Glutamatergic neuron (in vitro differentiated cells): ENCODE data around the gene MAGEA12. TPM values are rescaled to one million over a fixed set of nuclear protein-coding genes. Genes with fewer than 3 reads are reported as not detected.
"Not testable (repeated sequence)": the region's sequence is repeated elsewhere in the genome, so short reads cannot be mapped to it uniquely, and the experiment has no call there.

Source experiments
- DNase-seq: peaks from one replicate; pipeline ENCODE4 v3.0.0; 2022
- H3K27ac Mint-ChIP-seq: one replicate; pipeline ENCODE4 v1.8.0; 2020; ENCODE audit warnings: mild to moderate bottlenecking, mixed read lengths, inconsistent platforms; ENCODE audit not compliant: unreplicated experiment
- H3K27me3 Mint-ChIP-seq: one replicate; pipeline ENCODE4 v1.8.0; 2020; ENCODE audit warnings: mild to moderate bottlenecking, moderate library complexity, mixed read lengths, inconsistent platforms; ENCODE audit not compliant: unreplicated experiment
- H3K36me3 Mint-ChIP-seq: one replicate; pipeline ENCODE4 v1.8.0; 2020; ENCODE audit warnings: mild to moderate bottlenecking, mixed read lengths, inconsistent platforms; ENCODE audit not compliant: unreplicated experiment
- H3K4me1 Mint-ChIP-seq: one replicate; pipeline ENCODE4 v1.8.0; 2020; ENCODE audit warnings: mild to moderate bottlenecking, low read depth, mixed read lengths, inconsistent platforms; ENCODE audit not compliant: unreplicated experiment
- H3K4me3 Mint-ChIP-seq: one replicate; pipeline ENCODE4 v1.8.0; 2020; ENCODE audit warnings: mild to moderate bottlenecking, mixed read lengths, inconsistent platforms; ENCODE audit not compliant: unreplicated experiment
- H3K9me3 Mint-ChIP-seq: one replicate; pipeline ENCODE4 v1.8.0; 2020; ENCODE audit warnings: mild to moderate bottlenecking, moderate library complexity, mixed read lengths, inconsistent platforms; ENCODE audit not compliant: unreplicated experiment
- total RNA-seq: library from RNA; stranded (reverse); fragmentation: NEBNext Ultra II Directional; extraction: Animal tissue kit (Norgen Biotek cat#: 25700); gene quantifications from one replicate; pipeline ENCODE4 v1.2.1, GENCODE V29; 2021; ENCODE audit not compliant: unreplicated experiment

MAGEA12 gene
- total RNA-seq, 1 donor from 2014 or later, result 1.1 TPM

- H3K36me3 Mint-ChIP-seq, H3K27me3 Mint-ChIP-seq, H3K4me3 Mint-ChIP-seq, H3K4me1 Mint-ChIP-seq, H3K27ac Mint-ChIP-seq, DNase-seq, H3K9me3 Mint-ChIP-seq: not testable (repeated sequence)
Measured at GRCh38 chrX:152758918-152759317, 25.4 kb downstream of the MAGEA12 start, which contains the start of gene CSAG3. TSS of gene CSAG3 (plus strand) at chrX:152759218.

GRCh38 chrX:152759544-152759943 lies 26.0 kb downstream of the MAGEA12 start:
- not testable (repeated sequence) for H3K4me3 Mint-ChIP-seq, H3K27ac Mint-ChIP-seq, H3K27me3 Mint-ChIP-seq, H3K36me3 Mint-ChIP-seq, H3K4me1 Mint-ChIP-seq, H3K9me3 Mint-ChIP-seq, DNase-seq

GRCh38 chrX:152761582-152761981 lies 28.0 kb downstream of the MAGEA12 start:
- H3K9me3 Mint-ChIP-seq, DNase-seq, H3K36me3 Mint-ChIP-seq, H3K4me1 Mint-ChIP-seq, H3K27me3 Mint-ChIP-seq, H3K27ac Mint-ChIP-seq, H3K4me3 Mint-ChIP-seq: not testable (repeated sequence)

DNA sequence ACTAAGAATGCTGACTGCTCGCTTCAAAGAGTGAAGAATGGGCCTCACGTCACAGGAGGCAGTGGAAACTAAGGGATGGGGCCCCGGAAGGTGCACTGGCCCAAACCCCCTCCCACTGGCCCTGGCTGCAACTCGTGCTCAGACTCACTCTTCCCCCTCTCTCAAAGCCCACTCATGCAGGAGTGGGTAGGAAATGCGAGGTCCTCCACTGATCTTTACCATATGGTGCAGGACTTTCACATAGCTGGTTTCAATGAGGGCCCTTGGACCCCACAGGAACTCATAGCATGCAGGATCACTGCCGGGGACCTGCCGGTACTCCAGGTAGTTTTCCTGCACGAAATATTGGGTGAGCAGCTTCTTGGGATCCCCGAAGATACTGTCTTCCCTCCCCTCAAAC lies 33.0 kb downstream of the MAGEA12 start:
- not testable (repeated sequence) for H3K4me1 Mint-ChIP-seq, H3K4me3 Mint-ChIP-seq, H3K27me3 Mint-ChIP-seq, H3K36me3 Mint-ChIP-seq, H3K27ac Mint-ChIP-seq, H3K9me3 Mint-ChIP-seq, DNase-seq

DNA sequence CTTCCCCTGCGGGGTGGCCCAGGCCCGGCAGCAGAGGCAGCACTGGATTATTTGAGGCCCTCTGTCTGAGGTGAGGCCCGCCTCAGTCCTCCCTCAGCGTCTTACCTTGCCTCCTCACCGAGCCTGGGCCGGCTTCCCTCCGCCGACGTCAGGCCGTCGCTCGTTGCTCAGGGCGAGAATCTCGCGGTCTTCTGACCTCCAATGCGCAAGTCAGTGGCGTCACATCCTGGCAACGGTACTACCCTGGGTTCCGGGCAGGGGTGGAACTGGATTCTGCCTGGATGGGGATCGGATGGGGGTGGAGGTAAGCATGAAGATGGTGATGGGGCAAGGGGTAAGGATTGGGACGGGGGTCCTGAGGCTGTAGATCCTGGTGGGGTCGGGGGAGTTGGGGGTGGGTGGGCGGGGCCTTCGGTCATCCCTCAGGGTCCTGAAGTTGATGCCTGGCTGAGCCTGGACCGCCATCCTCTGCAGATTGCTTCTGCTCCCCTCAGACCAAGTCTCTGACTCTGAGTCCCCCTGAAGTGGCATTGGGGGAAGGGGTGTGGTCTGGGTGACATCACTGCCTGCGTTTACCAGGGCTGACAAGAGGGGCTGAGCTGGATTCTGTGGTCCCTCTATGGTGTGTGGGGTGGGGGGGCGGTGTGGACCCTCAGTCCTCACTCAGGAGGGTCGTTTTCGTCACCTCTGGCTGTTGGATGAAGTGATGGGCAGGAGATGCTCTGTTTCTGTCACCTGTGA lies 36.2 kb downstream of the MAGEA12 start, which contains the start of gene MAGEA6:
MAGEA6 (minus strand) TSS at position 141 of the 741 bp plus-strand sequence. CDS start 2,039 bp downstream, outside the sequence.
- not testable (repeated sequence) for H3K27me3 Mint-ChIP-seq, H3K9me3 Mint-ChIP-seq, H3K27ac Mint-ChIP-seq, H3K4me3 Mint-ChIP-seq, H3K36me3 Mint-ChIP-seq, H3K4me1 Mint-ChIP-seq, DNase-seq

- not testable (repeated sequence) for H3K4me3 Mint-ChIP-seq, H3K27me3 Mint-ChIP-seq, H3K27ac Mint-ChIP-seq, H3K9me3 Mint-ChIP-seq, H3K4me1 Mint-ChIP-seq, H3K36me3 Mint-ChIP-seq, DNase-seq
Measured at GRCh38 chrX:152787062-152787461, 53.5 kb downstream of the MAGEA12 start.

Other genes starting within 250 kb of the MAGEA12 start
- 2.6 TPM for gene GABRQ, start 95.9 kb upstream of the MAGEA12 start, total RNA-seq
- not detected for gene MAGEA3, start 35.0 kb upstream of the MAGEA12 start, total RNA-seq
- gene CSAG2, start 24.5 kb upstream of the MAGEA12 start, total RNA-seq, result not detected
- gene MAGEA2B, start 19.1 kb upstream of the MAGEA12 start, total RNA-seq, result 10.6 TPM
- gene CSAG1, start within 50 bp of the MAGEA12 start, total RNA-seq, result 0.98 TPM
- gene MAGEA2, start 20.1 kb downstream of the MAGEA12 start, total RNA-seq, result 2.7 TPM
- gene CSAG3, start 25.5 kb downstream of the MAGEA12 start, total RNA-seq, result 7.4 TPM
- gene MAGEA6, start 35.9 kb downstream of the MAGEA12 start, total RNA-seq, result 0.32 TPM
- gene CETN2, start 97.0 kb downstream of the MAGEA12 start, total RNA-seq, result 23.6 TPM
- gene NSDHL, start 97.3 kb downstream of the MAGEA12 start, total RNA-seq, result 36.1 TPM
- gene ZNF185, start 164.3 kb downstream of the MAGEA12 start, total RNA-seq, result 1.1 TPM